Measurements from ENCODE around the gene CIDEB. TPM values are rescaled to one million over a fixed set of nuclear protein-coding genes. Genes with fewer than 3 reads are reported as not detected.

Gene CIDEB
- total and polyA plus RNA-seq, 2 of the 8 experiments (the other 6 are each of a cell fraction or from before 2014, with no cell fraction given): 0.11 TPM; not detected in 1

- TF ChIP-seq CREB1 (IDR thresholded peaks at IDR 0.05) (no peak), ZNF274 (IDR thresholded peaks at IDR 0.05; ENCODE audit: borderline replicate concordance, extremely low read depth, low read length) (no peak), KDM5A (IDR thresholded peaks at IDR 0.05; ENCODE audit: low read length) (no peak), SUZ12 (IDR thresholded peaks at IDR 0.05; ENCODE audit: low read length) (no peak), E2F6 (IDR thresholded peaks at IDR 0.05) (no peak), BACH1 (IDR thresholded peaks at IDR 0.05; ENCODE audit: low read length) (no peak), HDAC6 (IDR thresholded peaks at IDR 0.05; ENCODE audit: low read depth, low read length) (no peak), GTF2F1 (IDR thresholded peaks at IDR 0.05; ENCODE audit: borderline replicate concordance, low read depth, low read length) (no peak), SIRT6 (IDR thresholded peaks at IDR 0.05; ENCODE audit: low read length) (no peak)
Observed at GRCh38 chr14:24284501-24285035, 23.2 kb downstream of the CIDEB start.

More at GRCh38 chr14:24284501-24285035, 23.2 kb downstream of the CIDEB start:
- no peak overlapping the region for H2AFZ ChIP-seq (ENCODE audit: low read length)
- CTCF ChIA-PET (ENCODE audit: partially characterized antibody): interaction anchor here (4.9 to 11.5 kb wide), 5 partner anchors 7 to 42 kb away, joined by 30 to 137 read pairs (median 44); partner anchors contain the start of genes CIDEB, DHRS1, LTB4R2 and NOP9
- H2AK5ac ChIP-seq (ENCODE audit: low read depth, low read length): no peak overlapping the region
- H3K36me3 ChIP-seq (ENCODE audit: control insufficient read depth in 2 of 4, insufficient read depth in 4 of 4, low read length in 3 of 4): peaks cover 0 to 2% (median 0%) of the 10 kb centered on the region in 4 experiments; a peak in 1 of 8 replicates
- H3K23me2 ChIP-seq (ENCODE audit: low read depth, low read length): no peaks in the 10 kb centered on the region
- no peak overlapping the region for H3K27ac ChIP-seq (ENCODE audit: low read depth, low read length)
- no peaks in the 10 kb centered on the region; the same call in 1 of the 2 replicates for H3K79me1 ChIP-seq (ENCODE audit: low read depth, low read length)
- peak overlapping the region; percentile 56; the same call in 1 of the 2 replicates for H2BK5ac ChIP-seq (ENCODE audit: low read depth, low read length)
- no peaks in the 10 kb centered on the region for H3K79me2 ChIP-seq (ENCODE audit: control insufficient read depth in 1 of 2, insufficient read depth in 2 of 2, low read length in 2 of 2)
- peaks cover 0 to 3% of the 10 kb centered on the region in 2 experiments for H4K20me1 ChIP-seq (replicated peaks in 1 of 2; ENCODE audit: control insufficient read depth in 1 of 2, insufficient read depth in 2 of 2, low read length in 2 of 2)
- H2BK12ac ChIP-seq (ENCODE audit: low read depth, low read length): no peak overlapping the region
- no peak overlapping the region for H3K18ac ChIP-seq (ENCODE audit: extremely low read depth, low read length)
- no peaks in the 10 kb centered on the region for H3K27me3 ChIP-seq (replicated peaks in 1 of 4; ENCODE audit: control insufficient read depth in 3 of 4, extremely low read depth in 1 of 4, insufficient read depth in 3 of 4, low read length in 3 of 4)
- H4K5ac ChIP-seq (ENCODE audit: insufficient read length, low read depth, low read length): no peak overlapping the region
- H3K9ac ChIP-seq (replicated peaks in 1 of 4; ENCODE audit: extremely low read depth in 1 of 4, low read depth in 3 of 4, low read length in 3 of 4): no peak overlapping the region
- no peaks in the 10 kb centered on the region for H3K9me3 ChIP-seq (ENCODE audit: insufficient read depth in 2 of 2, low read depth in 1 of 2, low read length in 1 of 2)
- no peak overlapping the region for H3K4me3 ChIP-seq (ENCODE audit: extremely low read depth in 1 of 4, insufficient read depth in 2 of 4, low read depth in 3 of 4, low read length in 4 of 4)
- DNase-seq (ENCODE audit: low read depth in 1 of 2, low spot score in 2 of 2): no peak
- FAIRE-seq: no peak
- H2BK15ac ChIP-seq (ENCODE audit: low read length): no peak overlapping the region
- no peak overlapping the region for H3K56ac ChIP-seq (replicated peaks; ENCODE audit: insufficient read length, low read depth, low read length)
- WGBS, 2 experiments (ENCODE audit: extremely low coverage in 1 of 2, insufficient coverage in 1 of 2, insufficient read length in 1 of 2, insufficient replicate concordance in 2 of 2, low coverage in 1 of 2, low lambda C conversion rate in 2 of 2, missing lambda C conversion rate in 1 of 2): 81% methylated on average over 10 of the region's 11 CpGs; no CpG with 5 or more reads in 1 of the 2 experiments
- H3K4me2 ChIP-seq (ENCODE audit: insufficient read depth in 1 of 2, low read depth in 2 of 2, low read length in 2 of 2): no peak overlapping the region
- POLR2A ChIA-PET (ENCODE audit: partially characterized antibody): interaction anchor here (0.9 to 3.8 kb wide), 8 partner anchors 8 to 95 kb away, joined by 3 to 13 read pairs (median 4); partner anchors contain the start of genes RABGGTA and TINF2
- H2BK120ac ChIP-seq (replicated peaks; ENCODE audit: low read depth, low read length): no peak overlapping the region
- H3K23ac ChIP-seq (ENCODE audit: insufficient read length): no peak overlapping the region
- no peak overlapping the region for H3K14ac ChIP-seq (ENCODE audit: insufficient read length)
- no peak overlapping the region for H3K4ac ChIP-seq (replicated peaks; ENCODE audit: insufficient read length, low read depth, low read length)
- no peak overlapping the region for H4K8ac ChIP-seq (ENCODE audit: extremely low read depth, insufficient read depth, low read length)
- no peak overlapping the region for H4K91ac ChIP-seq (replicated peaks; ENCODE audit: insufficient read length, low read length)
- H3K4me1 ChIP-seq (replicated peaks in 1 of 4; ENCODE audit: control insufficient read depth in 3 of 4, insufficient read depth in 4 of 4, low read length in 3 of 4): no peaks in the 10 kb centered on the region
- H2BK20ac ChIP-seq (ENCODE audit: low read length): no peak overlapping the region
